ENCODE data around the gene MIA2. TPM values are rescaled to one million over a fixed set of nuclear protein-coding genes. Genes with fewer than 3 reads are reported as not detected.

MIA2 gene
- total and polyA plus RNA-seq, 2 donors (not counting 1 experiment from before 2014, with no cell fraction given): 11.5 to 27.1 TPM

DNA sequence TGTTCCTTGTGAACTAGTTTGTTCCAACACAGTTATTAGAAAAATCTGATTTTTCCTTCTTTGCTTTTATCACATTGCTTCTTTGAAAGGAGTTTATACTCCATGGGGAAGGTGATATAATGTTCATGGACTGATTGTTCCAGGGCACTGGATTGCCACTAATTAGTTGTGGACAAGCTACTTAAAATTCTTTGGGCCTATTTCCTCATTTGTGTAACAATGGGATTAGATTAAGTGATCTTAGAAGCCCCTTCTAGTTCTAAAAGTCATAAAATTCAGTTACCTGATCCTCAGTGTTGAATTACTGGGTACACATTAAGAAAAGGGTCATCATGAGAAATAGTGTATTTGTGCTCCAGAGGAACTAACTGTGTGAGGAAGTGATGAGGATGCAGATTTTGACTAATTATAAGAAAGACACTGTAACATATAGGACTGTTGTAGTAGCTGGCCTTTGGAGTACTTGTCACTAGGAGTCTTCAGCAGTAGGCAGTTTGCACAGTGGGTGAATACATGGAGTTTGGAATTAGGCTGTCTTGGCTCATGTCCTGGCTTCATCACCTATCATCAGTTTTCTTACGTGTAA, 82.2 kb downstream of the MIA2 start:
- no peaks in the 10 kb centered on the region for H3K9me3 Mint-ChIP-seq (ENCODE audit: insufficient read depth)
- Histone ChIP-seq H3K9me3 (ENCODE audit: control extremely low read depth in 1 of 3, control insufficient read depth in 2 of 3, insufficient read depth in 1 of 3, low read length in 2 of 3) (no peaks in the 10 kb centered on the region), H2AFZ (ENCODE audit: insufficient read depth, low read depth, low read length, poor library complexity, severe bottlenecking) (no peak overlapping the region), H3K27me3 (replicated peaks in 1 of 4; ENCODE audit: control extremely low read depth in 1 of 4, control insufficient read depth in 3 of 4, insufficient read depth in 4 of 4, low read length in 3 of 4) (no peaks in the 10 kb centered on the region), H3K9ac (ENCODE audit: low read length) (no peak overlapping the region), H3K4me1 (ENCODE audit: control insufficient read depth in 2 of 2, insufficient read depth in 2 of 2, low read length in 2 of 2) (no peaks in the 10 kb centered on the region), H4K20me1 (ENCODE audit: control insufficient read depth, insufficient read depth, low read length, poor library complexity, severe bottlenecking) (no peaks in the 10 kb centered on the region), H3K4me2 (replicated peaks; ENCODE audit: low read depth, low read length, poor library complexity, severe bottlenecking) (no peak overlapping the region), H3K36me3 (replicated peaks in 1 of 2; ENCODE audit: control extremely low read depth in 1 of 2, control insufficient read depth in 1 of 2, extremely low read depth in 1 of 2, insufficient read depth in 2 of 2, low read length in 1 of 2) (peaks cover 23 to 31% of the 10 kb centered on the region in 2 experiments), H3K79me2 (ENCODE audit: control insufficient read depth, insufficient read depth, low read length) (no peaks in the 10 kb centered on the region), H3K27ac (ENCODE audit: low read length in 2 of 2) (no peak overlapping the region), H3K4me3 (ENCODE audit: control extremely low read depth in 1 of 5, extremely low read depth in 1 of 5, insufficient read depth in 1 of 5, low read depth in 2 of 5, low read length in 4 of 5) (no peak overlapping the region)
- CTCF ChIA-PET: interaction anchor here (0.6 kb wide), 1 partner anchor 92 kb away, joined by 3 read pairs; no protein-coding TSS in a partner anchor
- no peak overlapping the region for H3K27ac Mint-ChIP-seq
- POLR2A ChIA-PET: no interaction called here
- no peak for TF ChIP-seq EZH2 (IDR thresholded peaks at IDR 0.05; ENCODE audit: borderline replicate concordance, insufficient read depth, low read depth, low read length, poor library complexity, severe bottlenecking)
- TF ChIP-seq, protein P1, sequence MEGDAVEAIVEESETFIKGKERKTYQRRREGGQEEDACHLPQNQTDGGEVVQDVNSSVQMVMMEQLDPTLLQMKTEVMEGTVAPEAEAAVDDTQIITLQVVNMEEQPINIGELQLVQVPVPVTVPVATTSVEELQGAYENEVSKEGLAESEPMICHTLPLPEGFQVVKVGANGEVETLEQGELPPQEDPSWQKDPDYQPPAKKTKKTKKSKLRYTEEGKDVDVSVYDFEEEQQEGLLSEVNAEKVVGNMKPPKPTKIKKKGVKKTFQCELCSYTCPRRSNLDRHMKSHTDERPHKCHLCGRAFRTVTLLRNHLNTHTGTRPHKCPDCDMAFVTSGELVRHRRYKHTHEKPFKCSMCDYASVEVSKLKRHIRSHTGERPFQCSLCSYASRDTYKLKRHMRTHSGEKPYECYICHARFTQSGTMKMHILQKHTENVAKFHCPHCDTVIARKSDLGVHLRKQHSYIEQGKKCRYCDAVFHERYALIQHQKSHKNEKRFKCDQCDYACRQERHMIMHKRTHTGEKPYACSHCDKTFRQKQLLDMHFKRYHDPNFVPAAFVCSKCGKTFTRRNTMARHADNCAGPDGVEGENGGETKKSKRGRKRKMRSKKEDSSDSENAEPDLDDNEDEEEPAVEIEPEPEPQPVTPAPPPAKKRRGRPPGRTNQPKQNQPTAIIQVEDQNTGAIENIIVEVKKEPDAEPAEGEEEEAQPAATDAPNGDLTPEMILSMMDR (IDR thresholded peaks at IDR 0.05): no peak
- no peaks in the 10 kb centered on the region for H3K4me1 Mint-ChIP-seq
- DNase-seq (no peak), ATAC-seq (ENCODE audit: low read depth) (no peak)
- H3K27me3 Mint-ChIP-seq: no peaks in the 10 kb centered on the region
- intact Hi-C loops (cut with micrococcal nuclease): no loop called here
- no CpG with 5 or more reads among the region's 1 CpG for WGBS (ENCODE audit: insufficient coverage)
- H3K4me3 Mint-ChIP-seq: no peak overlapping the region

DNA sequence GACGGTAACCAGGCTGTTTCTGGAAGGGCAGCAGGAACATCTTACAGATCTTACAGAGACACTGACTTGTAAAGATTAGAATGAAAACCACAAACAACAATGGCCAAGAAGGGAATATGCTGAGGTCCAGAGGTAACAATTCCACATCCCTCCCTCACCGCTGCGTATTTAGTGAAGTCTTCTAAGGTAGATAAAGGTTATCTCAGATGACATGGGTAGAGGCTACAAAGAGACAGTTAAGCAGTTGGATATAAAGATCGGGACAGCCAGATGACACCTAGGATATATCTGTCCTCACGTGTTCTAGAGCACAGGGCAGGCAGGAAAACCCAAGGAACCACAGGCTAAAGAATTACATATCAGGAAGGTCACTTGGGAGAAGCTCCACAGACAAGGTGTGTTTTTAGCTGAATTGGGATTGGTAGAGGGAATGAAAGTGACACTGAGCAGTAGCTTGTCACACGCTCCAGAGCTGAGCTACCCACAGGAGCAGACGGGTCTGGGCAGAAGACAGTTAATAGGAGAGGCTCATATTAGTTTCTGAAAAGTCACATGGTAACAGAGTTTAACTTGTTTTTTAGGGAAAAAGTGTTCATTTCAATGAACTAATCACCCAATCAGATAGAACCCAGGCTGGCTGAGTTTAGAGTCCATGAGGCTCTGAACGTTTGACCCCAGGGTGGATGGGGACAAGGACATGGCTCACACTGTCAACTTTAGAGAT, 83.3 kb downstream of the MIA2 start:
- ChIA-PET CTCF (no interaction called here), POLR2A (no interaction called here)
- peaks cover 23 to 31% of the 10 kb centered on the region in 2 experiments for H3K36me3 ChIP-seq (replicated peaks in 1 of 2; ENCODE audit: control extremely low read depth in 1 of 2, control insufficient read depth in 1 of 2, extremely low read depth in 1 of 2, insufficient read depth in 2 of 2, low read length in 1 of 2)
- no peaks in the 10 kb centered on the region for H3K27me3 ChIP-seq (replicated peaks in 1 of 4; ENCODE audit: control extremely low read depth in 1 of 4, control insufficient read depth in 3 of 4, insufficient read depth in 4 of 4, low read length in 3 of 4)
- TF ChIP-seq, protein P1 (IDR thresholded peaks at IDR 0.05): no peak
- no peak for TF ChIP-seq EZH2 (IDR thresholded peaks at IDR 0.05; ENCODE audit: borderline replicate concordance, insufficient read depth, low read depth, low read length, poor library complexity, severe bottlenecking)
- H3K9me3 ChIP-seq (ENCODE audit: control extremely low read depth in 1 of 3, control insufficient read depth in 2 of 3, insufficient read depth in 1 of 3, low read length in 2 of 3): no peaks in the 10 kb centered on the region
- H3K4me2 ChIP-seq (replicated peaks; ENCODE audit: low read depth, low read length, poor library complexity, severe bottlenecking): no peak overlapping the region
- H3K9ac ChIP-seq (ENCODE audit: low read length): no peak overlapping the region
- Mint-ChIP-seq H3K4me1 (no peaks in the 10 kb centered on the region), H3K9me3 (ENCODE audit: insufficient read depth) (no peaks in the 10 kb centered on the region), H3K4me3 (no peak overlapping the region), H3K27me3 (no peaks in the 10 kb centered on the region), H3K27ac (no peak overlapping the region)
- no peaks in the 10 kb centered on the region for H3K4me1 ChIP-seq (ENCODE audit: control insufficient read depth in 2 of 2, insufficient read depth in 2 of 2, low read length in 2 of 2)
- no peak overlapping the region for H2AFZ ChIP-seq (ENCODE audit: insufficient read depth, low read depth, low read length, poor library complexity, severe bottlenecking)
- no peak overlapping the region for H3K27ac ChIP-seq (ENCODE audit: low read length in 2 of 2)
- no peaks in the 10 kb centered on the region for H3K79me2 ChIP-seq (ENCODE audit: control insufficient read depth, insufficient read depth, low read length)
- H3K4me3 ChIP-seq (ENCODE audit: control extremely low read depth in 1 of 5, extremely low read depth in 1 of 5, insufficient read depth in 1 of 5, low read depth in 2 of 5, low read length in 4 of 5): no peak overlapping the region
- ATAC-seq (ENCODE audit: low read depth) (no peak), DNase-seq (no peak)
- WGBS (ENCODE audit: insufficient coverage): 93% methylated on average over 3 of the region's 8 CpGs
- H4K20me1 ChIP-seq (ENCODE audit: control insufficient read depth, insufficient read depth, low read length, poor library complexity, severe bottlenecking): no peaks in the 10 kb centered on the region
- intact Hi-C loops (cut with micrococcal nuclease): no loop called here
